Stomach (tissue), 4 donors: Measurements from ENCODE around the gene MAST3.

Experiments
- CTCF ChIP-seq, 7 experiments: fragments of 450-650 bp in 4 of 7; fragments of 200-600 bp in 3 of 7; sonication (generic) in 3 of 7; IDR thresholded peaks; one replicate each; pipeline ENCODE4 v1.5.1; 2016 to 2019; ENCODE audit warnings: antibody characterized with exemption in 7 of 7, control low read depth in 2 of 7, mild to moderate bottlenecking in 1 of 7
- POLR2AphosphoS5 ChIP-seq, 3 donors: sonication (generic); formaldehyde crosslinking; IDR thresholded peaks; one replicate each; pipeline ENCODE4 v1.6.1; 2016; ENCODE audit warnings: antibody characterized with exemption in 3 of 3

- no peak for TF ChIP-seq CTCF (IDR thresholded peaks at IDR 0.05)
- no peak for TF ChIP-seq POLR2AphosphoS5 (IDR thresholded peaks at IDR 0.05)
Measured at GRCh38 chr19:18143902-18144301, 46.3 kb downstream of the MAST3 start.
